HG03457 (cell line): ENCODE results near the gene TMEM9B.

ENCODE experiments used
- ATAC-seq: cut with Tn5 transposase; IDR thresholded peaks from one replicate; pipeline ENCODE4 v1.9.1; 2021; ENCODE audit warnings: moderate number of reproducible peaks; ENCODE audit not compliant: unreplicated experiment

The TMEM9B gene

GRCh38 chr11:8930456-8931175 is 33.6 kb downstream of the TMEM9B start:
- no peak for ATAC-seq

GRCh38 chr11:8928981-8929615 is 35.1 kb downstream of the TMEM9B start:
- no peak for ATAC-seq

GRCh38 chr11:8928205-8928604 is 36.0 kb downstream of the TMEM9B start:
- no peak for ATAC-seq

GRCh38 chr11:8927233-8927632 is 37.0 kb downstream of the TMEM9B start:
- no peak for ATAC-seq

GRCh38 chr11:8926236-8926635 is 38.0 kb downstream of the TMEM9B start:
- ATAC-seq = no peak

- ATAC-seq = no peak
Measured at GRCh38 chr11:8925711-8926110, 38.5 kb downstream of the TMEM9B start.

- ATAC-seq = no peak
Measured at GRCh38 chr11:8922691-8923090, 41.6 kb downstream of the TMEM9B start.

- ATAC-seq = no peak
Measured at GRCh38 chr11:8917157-8917825, 47.0 kb downstream of the TMEM9B start.

- ATAC-seq = no peak
Measured at GRCh38 chr11:8914661-8915018, 49.6 kb downstream of the TMEM9B start.

- no peak for ATAC-seq
Measured at GRCh38 chr11:8913961-8914660, 50.1 kb downstream of the TMEM9B start.

- ATAC-seq = peak; percentile 62
Measured at GRCh38 chr11:8911029-8911823, 53.0 kb downstream of the TMEM9B start, which contains the start of gene AKIP1. AKIP1 (plus strand) TSS chr11:8911189; CDS start chr11:8911450, 261 bp downstream.

GRCh38 chr11:8910649-8911026 is 53.6 kb downstream of the TMEM9B start:
- ATAC-seq = no peak

GRCh38 chr11:8908099-8908498 is 56.1 kb downstream of the TMEM9B start:
- ATAC-seq = no peak

GRCh38 chr11:8907116-8907515 is 57.1 kb downstream of the TMEM9B start:
- ATAC-seq = no peak

- ATAC-seq = no peak
Measured at GRCh38 chr11:8905528-8906165, 58.6 kb downstream of the TMEM9B start.

- ATAC-seq = no peak
Measured at GRCh38 chr11:8899119-8899753, 65.0 kb downstream of the TMEM9B start.
